CD14-positive monocyte (primary cell): Measurements from ENCODE around the gene RNF227. TPM values are rescaled to one million over a fixed set of nuclear protein-coding genes. Genes with fewer than 3 reads are reported as not detected.

ENCODE experiments used
- DNase-seq, 3 donors: peaks; one replicate each; pipeline ENCODE4 v3.0.0-alpha.2; 2011 to 2022
- H2AFZ ChIP-seq: 2 replicates; pipeline ENCODE4 v1.6.0; 2012; ENCODE audit warnings: mild to moderate bottlenecking, low read depth, low read length, inconsistent platforms; ENCODE audit not compliant: insufficient read depth, poor library complexity, severe bottlenecking
- H3K27ac ChIP-seq, 2 donors: 1 replicate in 1 of 2; 2 replicates in 1 of 2; pipeline ENCODE4 v1.5.1; 2012 to 2013; ENCODE audit warnings: low read length in 2 of 2, control low read depth in 1 of 2, inconsistent platforms in 1 of 2, low read depth in 1 of 2, mild to moderate bottlenecking in 1 of 2
- H3K27me3 ChIP-seq, 2 donors: one replicate each; pipeline versions ENCODE4 v1.6.0 to v1.6.1; 2011 to 2013; ENCODE audit warnings: low read length in 2 of 2; ENCODE audit not compliant: control insufficient read depth in 2 of 2, insufficient read depth in 2 of 2
- H3K36me3 ChIP-seq, 2 donors: replicated peaks in 1 of 2; 1 replicate in 1 of 2; 2 replicates in 1 of 2; pipeline versions ENCODE4 v1.5.1 to v1.6.1; 2012 to 2013; ENCODE audit warnings: low read length in 2 of 2, control low read depth in 1 of 2, inconsistent platforms in 1 of 2, mild to moderate bottlenecking in 1 of 2; ENCODE audit not compliant: insufficient read depth in 2 of 2, control insufficient read depth in 1 of 2
- H3K4me1 ChIP-seq, 2 donors: 1 replicate in 1 of 2; 2 replicates in 1 of 2; pipeline versions ENCODE4 v1.5.1 to v1.6.1; 2012 to 2013; ENCODE audit warnings: low read length in 2 of 2, control low read depth in 1 of 2, inconsistent platforms in 1 of 2, mild to moderate bottlenecking in 1 of 2, moderate library complexity in 1 of 2; ENCODE audit not compliant: insufficient read depth in 2 of 2, control insufficient read depth in 1 of 2
- H3K4me2 ChIP-seq: replicated peaks from 2 replicates; pipeline ENCODE3; 2012; ENCODE audit warnings: low read length, moderate library complexity, mild to moderate bottlenecking; ENCODE audit not compliant: poor library complexity, severe bottlenecking; ENCODE audit errors: extremely low read depth
- H3K4me3 ChIP-seq, 3 experiments: fragments of 200-600 bp in 1 of 3; sonication (generic) in 1 of 3; replicated peaks in 1 of 3; 1 replicate in 2 of 3; 2 replicates in 1 of 3; pipeline ENCODE4 v1.5.1; 2011 to 2013; ENCODE audit warnings: low read length in 3 of 3, mild to moderate bottlenecking in 3 of 3, control low read depth in 2 of 3, low read depth in 2 of 3, inconsistent platforms in 1 of 3, moderate library complexity in 1 of 3
- H3K79me2 ChIP-seq: 2 replicates; pipeline ENCODE4 v1.6.0; 2012; ENCODE audit warnings: mild to moderate bottlenecking, control low read depth, inconsistent platforms, low read length, moderate library complexity; ENCODE audit not compliant: insufficient read depth
- H3K9ac ChIP-seq: 2 replicates; pipeline ENCODE4 v1.6.0; 2017; ENCODE audit warnings: low read length, mild to moderate bottlenecking; ENCODE audit not compliant: insufficient read depth, poor library complexity, severe bottlenecking
- H3K9me3 ChIP-seq, 2 donors: replicated peaks in 1 of 2; 1 replicate in 1 of 2; 2 replicates in 1 of 2; pipeline versions ENCODE4 v1.5.1 to v1.6.1; 2012 to 2013; ENCODE audit warnings: low read length in 2 of 2, control low read depth in 1 of 2; ENCODE audit not compliant: control insufficient read depth in 1 of 2, insufficient read depth in 1 of 2
- H4K20me1 ChIP-seq: 2 replicates; pipeline ENCODE4 v1.6.0; 2012; ENCODE audit warnings: mild to moderate bottlenecking, low read length, control low read depth, moderate library complexity; ENCODE audit not compliant: insufficient read depth
- H3K27ac Mint-ChIP-seq, 7 donors: one replicate each; pipeline ENCODE4 v1.8.0; 2020; ENCODE audit warnings: mild to moderate bottlenecking in 7 of 7, mixed read lengths in 7 of 7, moderate library complexity in 6 of 7, inconsistent platforms in 2 of 7
- H3K27me3 Mint-ChIP-seq, 3 donors: one replicate each; pipeline ENCODE4 v1.8.0; 2021 to 2022; ENCODE audit warnings: low read depth in 3 of 3, mild to moderate bottlenecking in 3 of 3, mixed read lengths in 3 of 3, moderate library complexity in 3 of 3, inconsistent platforms in 1 of 3
- H3K36me3 Mint-ChIP-seq, 2 donors: one replicate each; pipeline ENCODE4 v1.8.0; 2020; ENCODE audit warnings: mixed read lengths in 2 of 2, inconsistent platforms in 1 of 2, mild to moderate bottlenecking in 1 of 2
- H3K4me1 Mint-ChIP-seq: one replicate; pipeline ENCODE4 v1.8.0; 2020; ENCODE audit warnings: mild to moderate bottlenecking, mixed read lengths
- H3K4me3 Mint-ChIP-seq, 2 donors: one replicate each; pipeline ENCODE4 v1.8.0; 2020; ENCODE audit warnings: mild to moderate bottlenecking in 2 of 2, mixed read lengths in 2 of 2, moderate library complexity in 1 of 2
- H3K9me3 Mint-ChIP-seq, 7 donors: one replicate each; pipeline ENCODE4 v1.8.0; 2020 to 2022; ENCODE audit warnings: mixed read lengths in 7 of 7, mild to moderate bottlenecking in 6 of 7, moderate library complexity in 6 of 7, inconsistent platforms in 2 of 7
- WGBS: methylation state at CpG from one replicate; pipeline ENCODE4 v1.1.5; 2013; ENCODE audit warnings: missing lambda C conversion rate; ENCODE audit not compliant: insufficient coverage; 5-methylcytosine and 5-hydroxymethylcytosine counted together
- intact Hi-C, 2 donors: fragments of 100-400 bp; cut with micrococcal nuclease; formaldehyde crosslinking; loops; one replicate each; pipeline versions ENCODE4 v1.15.0 to v1.15.1; 2023
- polyA plus RNA-seq, 3 donors: library from polyadenylated mRNA; depleted of rRNA in 1 of 3; unstranded in 2 of 3; stranded (reverse) in 1 of 3; fragments of 300-500 nt in 2 of 3; fragments of >200 nt in 1 of 3; fragmentation: Illumina TruSeq in 2 of 3; gene quantifications; 1 replicate in 2 of 3; 2 replicates in 1 of 3; pipeline ENCODE4 v1.2.3, GENCODE V29; 2012 to 2021
- TF ChIP-seq, protein P1 (sequence below): fragments of 200-600 bp; IDR thresholded peaks from one replicate; pipeline ENCODE4 v1.8.0; 2022; ENCODE audit warnings: antibody characterized with exemption, mild to moderate bottlenecking

The RNF227 gene
- polyA plus RNA-seq, 3 donors, result 0.59 to 6.7 (median 1.3) TPM

GRCh38 chr17:7884581-7885366 lies 31.3 kb downstream of the RNF227 start:
- Histone ChIP-seq H3K9me3 (no peaks in the 10 kb centered on the region), H3K27ac (peak overlapping the region in 1 of 2 donors; percentile 39), H3K4me2 (peak overlapping the region; percentile 99), H3K36me3 (peaks cover 0 to 2% of the 10 kb centered on the region in 2 donors), H3K27me3 (no peaks in the 10 kb centered on the region), H3K4me1 (peaks cover 72 to 80% of the 10 kb centered on the region in 2 donors), H3K9ac (peak overlapping the region; percentile 74), H3K4me3 (peak overlapping the region; percentile 54 to 98 (median 89)), H3K79me2 (peaks cover 75% of the 10 kb centered on the region), H2AFZ (peak overlapping the region; percentile 69), H4K20me1 (peaks cover 13% of the 10 kb centered on the region)
- peak overlapping the region in 5 of 7 donors; percentile 64 to 90 (median 74) for H3K27ac Mint-ChIP-seq
- intact Hi-C loops, result no loop called here
- peaks cover 5% of the 10 kb centered on the region for H3K4me1 Mint-ChIP-seq
- DNase-seq, result peak in 1 of 3 donors; percentile 20
- H3K36me3 Mint-ChIP-seq, result peaks cover 0 to 6% of the 10 kb centered on the region in 2 donors
- H3K9me3 Mint-ChIP-seq, result no peaks in the 10 kb centered on the region
- H3K4me3 Mint-ChIP-seq, result peak overlapping the region; percentile 78 to 88
- WGBS, result 0% methylated on average over 33 of the region's 100 CpGs
- H3K27me3 Mint-ChIP-seq, result no peaks in the 10 kb centered on the region
- TF ChIP-seq, protein P1, sequence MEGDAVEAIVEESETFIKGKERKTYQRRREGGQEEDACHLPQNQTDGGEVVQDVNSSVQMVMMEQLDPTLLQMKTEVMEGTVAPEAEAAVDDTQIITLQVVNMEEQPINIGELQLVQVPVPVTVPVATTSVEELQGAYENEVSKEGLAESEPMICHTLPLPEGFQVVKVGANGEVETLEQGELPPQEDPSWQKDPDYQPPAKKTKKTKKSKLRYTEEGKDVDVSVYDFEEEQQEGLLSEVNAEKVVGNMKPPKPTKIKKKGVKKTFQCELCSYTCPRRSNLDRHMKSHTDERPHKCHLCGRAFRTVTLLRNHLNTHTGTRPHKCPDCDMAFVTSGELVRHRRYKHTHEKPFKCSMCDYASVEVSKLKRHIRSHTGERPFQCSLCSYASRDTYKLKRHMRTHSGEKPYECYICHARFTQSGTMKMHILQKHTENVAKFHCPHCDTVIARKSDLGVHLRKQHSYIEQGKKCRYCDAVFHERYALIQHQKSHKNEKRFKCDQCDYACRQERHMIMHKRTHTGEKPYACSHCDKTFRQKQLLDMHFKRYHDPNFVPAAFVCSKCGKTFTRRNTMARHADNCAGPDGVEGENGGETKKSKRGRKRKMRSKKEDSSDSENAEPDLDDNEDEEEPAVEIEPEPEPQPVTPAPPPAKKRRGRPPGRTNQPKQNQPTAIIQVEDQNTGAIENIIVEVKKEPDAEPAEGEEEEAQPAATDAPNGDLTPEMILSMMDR, result no peak

GRCh38 chr17:7883781-7884386 lies 32.2 kb downstream of the RNF227 start:
- Mint-ChIP-seq H3K36me3 (no peaks in the 10 kb centered on the region), H3K9me3 (no peaks in the 10 kb centered on the region), H3K27ac (peak overlapping the region in 5 of 7 donors; percentile 22 to 83 (median 63)), H3K4me3 (peak overlapping the region; percentile 9 to 65), H3K27me3 (no peaks in the 10 kb centered on the region), H3K4me1 (peaks cover 5% of the 10 kb centered on the region)
- H2AFZ ChIP-seq, result peak overlapping the region; percentile 38
- H3K4me1 ChIP-seq, result peaks cover 66 to 78% of the 10 kb centered on the region in 2 donors
- peaks cover 6% of the 10 kb centered on the region for H4K20me1 ChIP-seq
- TF ChIP-seq, protein P1, result no peak
- peak overlapping the region; percentile 56 for H3K4me2 ChIP-seq
- DNase-seq, result peak in 2 of 3 donors; percentile 23 to 44
- H3K27ac ChIP-seq, result no peak overlapping the region
- H3K9ac ChIP-seq, result no peak overlapping the region
- peaks cover 66% of the 10 kb centered on the region for H3K79me2 ChIP-seq
- WGBS, result no CpG with 5 or more reads among the region's 3 CpGs
- no peaks in the 10 kb centered on the region for H3K27me3 ChIP-seq
- peak overlapping the region; percentile 5 to 58 (median 14) for H3K4me3 ChIP-seq
- no peaks in the 10 kb centered on the region for H3K9me3 ChIP-seq
- intact Hi-C loops, result no loop called here
- H3K36me3 ChIP-seq, result no peaks in the 10 kb centered on the region
